SJCRH30 (cell line): ENCODE results near the gene ENO1. TPM values are rescaled to one million over a fixed set of nuclear protein-coding genes. Genes with fewer than 3 reads are reported as not detected.

Experiments used
- total RNA-seq: library from RNA; depleted of rRNA; stranded (reverse); fragments of >200 nt; shearing (Covaris generic); gene quantifications from 2 replicates; pipeline ENCODE4 v1.2.3, GENCODE V29; 2014; rRNA removed

The ENO1 gene
- total RNA-seq, 1 experiment from 2014 or later = 2,596 TPM

Other genes starting within 250 kb of the ENO1 start
- gene RERE, start 61.0 kb downstream of the ENO1 start, total RNA-seq = 47.4 and 58.6 TPM in 2 replicates
- gene CA6, start 67.2 kb upstream of the ENO1 start, total RNA-seq = not detected in 2 replicates
- not detected in 2 replicates for gene SLC2A7, start 147.7 kb upstream of the ENO1 start, total RNA-seq
- not detected in 2 replicates for gene SLC2A5, start 190.9 kb upstream of the ENO1 start, total RNA-seq